Hematopoietic multipotent progenitor cell treated with erythropoietin and hydrocortisone succinate and interleukin-3 and kit ligand, for 8 days (in vitro differentiated cells): ENCODE data around the gene UVSSA.
"Not testable (repeated sequence)": the region's sequence is repeated elsewhere in the genome, so short reads cannot be mapped to it uniquely, and the experiment has no call there.

Source experiments
- DNase-seq: peaks from one replicate; pipeline ENCODE4 v3.0.0-alpha.2; 2015

Gene UVSSA

DNA sequence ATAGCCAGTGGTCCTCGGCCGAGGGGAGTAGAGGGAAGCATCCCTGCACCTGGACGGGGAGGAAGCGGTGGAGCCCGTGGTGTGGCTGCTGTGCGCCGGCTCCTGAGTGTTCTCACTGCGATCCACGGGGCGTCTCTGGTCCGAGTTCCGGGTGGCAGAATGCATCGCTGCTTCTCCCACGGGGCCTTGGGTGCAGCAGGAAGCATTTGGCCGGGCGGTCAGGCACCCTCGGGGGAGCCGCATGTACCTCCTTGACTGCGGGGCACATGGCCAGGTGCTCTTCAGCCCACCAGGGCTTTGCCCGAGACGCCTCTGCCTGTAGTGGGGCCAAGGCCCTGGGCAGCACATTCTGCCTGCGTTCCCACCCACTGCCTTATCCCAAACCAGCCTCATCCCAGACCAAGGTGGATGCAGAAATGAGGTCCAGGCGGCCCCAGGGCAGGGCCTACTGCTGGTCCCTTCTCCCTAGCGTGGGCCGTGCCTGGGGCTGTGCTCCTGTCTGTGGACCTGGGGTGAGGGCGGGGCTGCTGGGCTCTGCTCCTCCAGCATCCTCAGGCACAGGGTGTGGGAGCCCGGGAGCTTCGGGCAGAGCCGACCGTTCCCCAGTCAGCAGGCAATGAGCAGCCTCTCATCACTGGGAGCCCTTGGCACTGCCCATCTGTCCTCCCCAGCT lies 31.7 kb downstream of the UVSSA start:
- no peak for DNase-seq

- DNase-seq: no peak
Measured at GRCh38 chr4:1379351-1379781, 32.4 kb downstream of the UVSSA start.

DNA sequence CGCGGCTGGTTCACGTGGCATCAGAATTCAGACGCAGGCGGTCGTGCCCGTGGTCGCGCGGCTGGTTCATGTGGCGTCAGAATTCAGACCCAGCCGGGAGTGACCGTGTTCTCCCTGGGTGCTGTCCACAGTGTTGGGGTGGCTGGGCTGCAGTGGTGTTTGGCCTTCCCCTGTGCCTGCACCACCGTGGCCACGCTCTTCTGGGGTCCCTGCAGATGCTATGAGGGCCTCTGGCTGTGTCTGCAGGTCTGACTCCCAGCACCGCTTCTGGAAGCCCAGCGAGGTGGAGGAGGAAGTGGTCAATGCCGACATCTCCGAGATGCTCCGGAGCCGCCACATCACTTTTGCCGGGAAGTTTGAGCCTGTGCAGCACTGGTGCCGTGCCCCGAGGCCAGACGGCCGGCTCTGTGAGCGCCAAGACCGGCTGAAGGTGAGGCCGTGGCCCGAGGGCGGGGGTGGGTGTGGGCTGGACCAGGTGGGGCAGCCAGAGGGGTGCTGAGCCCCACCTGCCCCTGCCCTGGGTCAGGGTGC lies 32.9 kb downstream of the UVSSA start:
- DNase-seq: no peak

- DNase-seq: no peak
Measured at GRCh38 chr4:1380368-1381151, 33.6 kb downstream of the UVSSA start.

GRCh38 chr4:1381181-1381621 lies 34.2 kb downstream of the UVSSA start:
- no peak for DNase-seq

DNA sequence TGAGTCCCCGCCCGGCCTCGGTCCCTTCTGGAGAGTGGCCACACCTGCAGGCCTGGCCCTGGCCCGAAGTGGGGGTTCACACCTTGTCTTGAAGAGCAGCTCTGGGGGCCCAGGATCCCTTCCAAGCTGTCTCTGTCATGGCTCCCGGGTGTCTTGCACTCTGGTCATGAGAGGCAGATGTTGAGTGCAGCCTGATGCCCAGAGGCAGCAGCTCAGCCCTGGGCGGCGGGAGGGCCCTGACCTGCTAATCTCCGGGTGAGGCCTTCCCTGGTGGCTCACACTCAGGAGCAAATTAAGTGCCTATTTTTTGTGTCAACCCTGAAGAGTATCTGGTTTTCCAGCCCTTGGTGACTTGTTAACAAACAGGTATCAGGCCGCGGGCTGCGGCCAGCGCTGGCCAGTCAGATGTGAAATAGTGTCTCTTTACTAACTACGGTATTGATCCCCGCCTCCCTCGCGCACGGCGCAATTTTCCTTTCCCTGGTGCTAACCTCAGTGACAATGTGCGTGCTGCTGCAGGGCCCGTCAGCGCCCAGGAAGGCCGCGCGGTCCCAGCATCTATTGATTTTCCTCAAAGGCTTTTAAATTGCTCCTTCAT lies 35.0 kb downstream of the UVSSA start:
- no peak for DNase-seq

DNA sequence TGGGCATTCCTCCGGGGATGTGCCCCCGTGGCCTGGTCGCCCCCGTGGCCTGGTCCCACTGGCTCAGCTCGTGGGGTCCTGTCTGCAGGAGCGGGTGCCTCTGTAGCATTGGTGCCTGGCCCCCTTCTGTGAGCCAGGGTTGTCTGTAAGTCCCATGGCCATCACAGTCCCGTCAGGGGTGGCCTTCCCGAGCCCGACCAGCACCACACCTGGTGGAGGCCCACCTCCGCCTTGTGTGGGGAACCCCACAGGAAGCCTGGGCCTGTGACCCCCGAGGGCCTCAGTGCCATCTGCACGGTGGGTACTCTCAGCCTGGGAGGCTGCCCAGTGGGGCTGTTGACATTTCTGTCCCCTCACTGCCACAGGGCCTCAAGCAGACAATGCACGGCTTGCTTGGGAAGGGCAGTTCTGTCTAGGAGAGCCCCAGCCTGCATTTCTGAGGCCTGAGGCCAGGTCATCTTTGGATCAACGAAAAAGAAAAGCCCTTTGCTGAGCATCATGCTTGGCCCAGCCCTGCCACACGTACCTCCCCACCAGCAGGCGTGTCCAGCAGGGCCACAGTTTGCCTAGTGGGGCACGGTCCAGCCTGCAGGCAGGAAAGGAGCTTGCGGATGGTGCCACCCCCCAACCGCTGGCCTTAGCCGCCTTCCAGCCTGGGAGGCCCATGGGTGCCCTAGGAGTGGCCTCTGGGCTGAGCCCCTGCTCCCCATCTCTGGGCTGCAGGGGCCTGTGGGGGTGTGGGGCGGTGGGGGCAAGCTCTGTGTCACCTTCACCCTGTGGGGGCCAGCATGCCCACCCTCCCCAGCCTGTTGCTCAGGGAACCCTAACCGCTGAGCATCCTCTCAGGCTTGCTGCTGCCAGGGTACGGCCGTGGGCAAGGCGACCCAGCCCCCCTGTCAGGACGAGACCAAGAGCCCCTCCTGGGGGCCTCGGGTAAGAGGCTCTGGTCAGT lies 36.0 kb downstream of the UVSSA start:
- DNase-seq: no peak

DNA sequence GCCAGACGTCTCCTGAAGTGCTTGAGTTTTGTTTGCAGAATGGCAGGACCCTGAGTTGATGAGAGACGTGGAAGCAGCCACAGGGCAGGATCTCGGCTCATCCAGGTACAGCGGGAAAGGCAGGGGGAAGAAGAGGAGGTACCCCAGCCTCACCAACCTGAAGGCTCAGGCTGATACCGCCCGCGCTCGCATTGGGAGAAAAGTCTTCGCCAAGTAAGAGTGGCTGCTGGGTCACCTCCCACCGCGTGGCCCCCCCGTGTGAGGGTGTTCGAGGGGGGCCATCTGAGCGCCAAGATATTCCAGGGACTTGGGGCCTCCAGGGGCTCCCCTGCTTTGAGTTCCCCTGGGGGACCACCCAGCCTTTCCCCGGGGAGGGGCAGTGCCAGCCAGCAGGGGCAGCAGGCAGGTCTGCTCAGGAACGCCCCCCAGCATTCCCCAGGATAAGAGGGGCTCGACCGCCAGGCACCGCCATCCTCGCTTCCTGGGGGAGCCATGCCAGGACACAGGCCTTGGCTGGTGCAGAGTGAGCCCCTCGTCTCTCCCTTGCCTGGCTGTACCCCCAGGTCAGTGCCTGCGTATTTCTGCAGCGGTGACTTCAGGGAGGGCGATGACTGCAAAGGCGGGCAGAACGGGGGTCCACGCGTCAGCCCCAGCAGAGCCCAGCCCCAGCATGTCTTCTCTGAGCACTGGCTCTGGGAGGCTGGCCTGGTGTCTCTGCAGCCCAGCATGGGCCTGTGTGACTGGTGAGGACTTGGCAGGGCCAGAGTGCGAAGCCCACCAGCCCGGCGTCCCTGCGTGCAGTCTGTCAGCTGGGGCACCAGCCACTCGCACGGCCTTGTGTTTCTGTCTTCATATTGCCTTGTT lies 37.0 kb downstream of the UVSSA start:
- no peak for DNase-seq

DNA sequence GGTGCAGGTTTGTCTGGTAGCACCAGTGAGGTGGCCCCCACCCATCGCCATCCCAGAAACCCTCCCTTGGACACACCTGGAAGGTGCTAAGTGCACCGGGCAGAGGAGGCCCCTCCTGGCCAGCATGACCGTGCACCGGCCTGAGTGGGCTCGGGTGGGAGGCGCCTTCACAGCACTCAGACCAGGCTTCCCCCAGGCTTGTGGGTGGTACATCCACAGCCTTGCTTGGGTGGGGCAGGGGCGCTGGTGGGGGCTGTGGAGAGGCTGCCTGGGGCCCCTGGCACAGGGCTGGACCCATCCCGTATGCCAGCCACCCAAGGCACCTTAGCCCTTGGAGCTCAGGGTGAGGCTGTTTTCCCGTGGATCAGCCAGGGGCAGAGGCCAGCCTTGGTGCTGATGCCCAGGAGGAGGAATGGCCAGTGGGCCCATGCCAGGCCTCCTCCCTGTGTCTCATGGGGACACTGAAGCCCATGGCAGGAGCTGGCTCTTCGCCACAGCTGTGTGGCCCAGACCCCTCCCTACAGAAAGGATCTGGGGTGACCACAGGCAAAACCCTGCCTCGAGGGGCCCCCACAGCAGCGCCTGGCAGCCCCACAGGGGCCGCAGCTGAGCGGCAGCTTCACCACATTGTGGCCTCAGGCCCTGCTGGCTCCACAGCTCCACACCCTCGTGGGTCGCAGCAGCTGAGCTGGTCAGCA lies 37.8 kb downstream of the UVSSA start:
- DNase-seq: no peak

DNA sequence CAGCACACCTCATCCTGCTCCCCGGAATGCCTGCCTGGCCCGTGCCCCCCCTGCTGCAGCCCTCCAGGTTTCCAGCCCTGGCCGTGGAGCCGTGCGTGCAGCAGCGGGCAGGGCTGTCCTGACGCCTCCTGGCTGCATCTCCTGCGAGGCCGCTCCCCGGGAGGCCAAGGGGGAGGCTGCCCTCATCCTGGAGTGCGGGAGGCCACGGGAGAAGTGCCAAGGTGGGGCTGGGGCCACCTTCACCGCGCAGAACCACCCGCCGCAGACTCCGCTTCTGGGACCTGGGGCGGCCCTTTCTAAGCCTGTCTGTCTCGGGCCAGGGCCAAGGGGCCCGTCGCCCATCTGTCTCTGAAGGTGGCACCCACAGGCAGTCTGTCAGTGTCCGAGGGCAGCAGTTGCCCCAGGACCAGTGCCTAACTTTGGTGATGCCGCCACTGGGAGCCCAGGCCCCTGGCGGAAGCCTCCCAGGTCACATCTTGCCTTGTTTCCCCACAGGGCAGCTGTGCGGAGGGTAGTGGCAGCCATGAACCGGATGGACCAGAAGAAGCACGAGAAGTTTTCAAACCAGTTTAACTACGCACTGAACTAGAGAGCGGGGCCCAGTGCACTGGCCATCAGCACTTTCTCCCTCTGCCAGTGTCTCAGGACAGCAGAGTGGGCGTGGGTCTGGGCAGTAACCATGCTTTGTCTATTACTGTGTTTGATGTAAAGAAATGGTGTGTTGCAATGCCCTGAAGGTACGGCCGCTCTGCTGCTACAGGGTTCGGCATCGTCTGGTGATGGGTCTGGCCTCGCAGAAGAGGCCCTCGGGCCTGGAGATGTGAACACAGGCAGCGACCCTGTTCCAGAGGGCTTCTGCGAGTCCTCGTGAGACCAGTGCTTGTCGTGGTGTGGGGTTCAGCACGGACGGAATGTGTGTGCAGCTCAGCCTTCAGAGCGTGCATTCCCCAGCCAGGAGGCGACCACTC lies 38.6 kb downstream of the UVSSA start:
- no peak for DNase-seq

DNA sequence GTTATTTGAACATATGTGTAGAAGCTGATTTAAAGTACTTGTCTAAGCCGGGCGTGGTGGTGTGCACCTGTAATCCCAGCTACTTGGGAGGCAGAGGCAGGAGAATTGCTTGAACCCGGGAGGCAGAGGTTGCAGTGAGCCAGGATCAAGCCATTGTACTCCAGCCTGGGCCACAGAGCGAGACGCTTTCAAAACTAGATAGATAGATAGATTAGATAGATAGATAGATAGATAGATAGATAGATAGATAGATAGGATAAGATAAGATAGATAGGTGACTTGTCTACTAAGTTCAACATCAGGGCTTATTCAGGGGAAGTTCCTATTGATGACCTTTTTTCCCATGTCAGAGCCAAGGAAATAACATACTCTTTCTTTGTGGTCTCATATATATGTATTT lies 46.4 kb downstream of the UVSSA start:
- not testable (repeated sequence) for DNase-seq

GRCh38 chr4:1393866-1394265 lies 46.9 kb downstream of the UVSSA start:
- DNase-seq: no peak

DNA sequence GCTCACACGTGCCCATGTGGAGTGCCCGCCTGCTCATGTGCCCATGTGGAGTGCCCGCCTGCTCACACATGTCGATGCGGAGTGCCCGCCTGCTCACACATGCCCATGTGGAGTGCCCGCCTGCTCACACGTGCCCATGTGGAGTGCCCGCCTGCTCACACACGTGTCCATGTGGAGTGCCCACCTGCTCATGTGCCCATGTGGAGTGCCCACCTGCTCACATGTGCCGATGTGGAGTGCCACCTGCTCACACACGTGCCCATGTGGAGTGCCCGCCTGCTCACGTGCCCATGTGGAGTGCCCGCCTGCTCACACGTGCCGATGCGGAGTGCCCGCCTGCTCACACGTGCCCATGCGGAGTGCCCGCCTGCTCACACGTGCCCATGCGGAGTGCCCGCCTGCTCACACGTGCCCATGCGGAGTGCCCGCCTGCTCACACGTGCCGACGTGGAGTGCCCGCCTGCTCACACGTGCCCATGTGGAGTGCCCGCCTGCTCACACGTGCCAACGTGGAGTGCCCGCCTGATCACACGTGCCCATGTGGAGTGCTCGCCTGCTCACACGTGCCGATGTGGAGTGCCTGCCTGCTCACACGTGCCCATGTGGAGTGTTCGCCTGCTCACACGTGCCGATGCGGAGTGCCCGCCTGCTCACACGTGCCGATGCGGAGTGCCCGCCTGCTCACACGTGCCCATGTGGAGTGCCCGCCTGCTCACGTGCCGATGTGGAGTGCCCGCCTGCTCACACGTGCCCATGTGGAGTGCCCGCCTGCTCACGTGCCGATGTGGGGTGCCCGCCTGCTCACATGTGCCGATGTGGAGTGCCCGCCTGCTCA lies 47.8 kb downstream of the UVSSA start:
- not testable (repeated sequence) for DNase-seq

DNA sequence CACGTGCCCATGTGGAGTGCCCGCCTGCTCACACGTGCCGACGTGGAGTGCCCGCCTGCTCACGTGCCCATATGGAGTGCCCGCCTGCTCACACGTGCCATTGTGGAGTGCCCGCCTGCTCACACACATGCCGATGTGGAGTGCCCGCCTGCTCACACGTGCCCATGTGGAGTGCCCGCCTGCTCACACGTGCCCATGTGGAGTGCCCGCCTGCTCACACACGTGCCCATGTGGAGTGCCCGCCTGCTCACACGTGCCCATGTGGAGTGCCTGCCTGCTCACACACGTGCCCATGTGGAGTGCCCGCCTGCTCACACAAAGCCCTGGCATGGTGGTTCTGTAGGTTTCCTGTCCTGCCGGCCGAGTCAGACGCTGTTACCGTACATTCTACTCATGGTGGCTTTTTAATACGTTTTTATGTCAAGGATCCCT lies 48.4 kb downstream of the UVSSA start:
- not testable (repeated sequence) for DNase-seq

DNA sequence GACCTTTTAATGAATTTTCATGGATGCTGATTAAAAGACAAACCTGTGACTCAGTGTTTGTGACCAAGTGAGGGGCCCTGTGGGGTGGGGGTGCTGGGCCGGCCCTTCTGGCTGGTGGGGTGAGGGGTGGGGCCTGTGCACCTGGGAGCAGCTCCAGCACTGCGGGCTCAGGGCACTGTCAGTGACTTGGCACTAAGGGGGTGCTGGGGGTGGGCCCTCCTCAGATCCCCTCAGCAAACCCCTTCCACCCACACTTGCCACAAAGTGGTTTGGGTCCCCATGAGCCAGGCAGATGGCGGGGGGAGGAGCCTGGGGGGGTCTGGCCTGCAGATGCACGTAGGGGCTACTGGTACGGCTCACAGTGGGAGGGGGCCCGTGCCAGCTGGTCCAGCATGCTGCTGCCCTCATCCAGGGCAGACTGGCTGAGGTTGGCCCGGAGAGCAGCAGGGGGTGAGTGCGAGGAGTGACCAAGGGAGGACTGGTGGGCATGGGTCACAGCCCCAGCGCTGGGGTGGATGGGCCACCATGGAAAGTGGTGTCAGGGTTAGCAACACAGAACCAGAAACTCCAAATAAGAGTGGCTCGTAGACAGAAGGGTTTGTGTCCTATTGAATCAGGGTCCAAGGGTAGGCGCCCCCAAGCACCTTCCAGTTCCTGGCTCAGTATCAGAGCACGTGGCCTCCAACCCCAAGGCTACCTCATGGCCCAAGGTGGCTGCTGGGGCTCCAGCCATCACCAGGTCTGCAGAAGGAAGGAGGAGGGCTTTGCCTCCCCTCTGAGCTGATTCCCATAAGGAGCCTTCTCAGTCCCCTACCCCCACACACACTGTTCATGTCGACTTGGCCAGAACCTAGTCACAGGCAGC lies 49.2 kb downstream of the UVSSA start:
- no peak for DNase-seq

- DNase-seq: no peak
Measured at GRCh38 chr4:1396806-1397455, 49.9 kb downstream of the UVSSA start.
